K562 (cell line): ENCODE measurements around the gene PRDX1. TPM values are rescaled to one million over a fixed set of nuclear protein-coding genes. Genes with fewer than 3 reads are reported as not detected.
A peak's percentile ranks its signal among the peaks of the same experiment; 100 is the strongest.

Experiments
- ATF7 ChIP-seq: fragments of 450-650 bp; IDR thresholded peaks from 2 replicates; pipeline ENCODE4 v1.7.1; 2014; ENCODE audit warnings: mild to moderate bottlenecking, moderate library complexity
- BRD9 ChIP-seq: fragments of 450-650 bp; IDR thresholded peaks from 2 replicates; pipeline ENCODE4 v1.6.1; 2018; ENCODE audit warnings: low read depth; ENCODE audit not compliant: partially characterized antibody
- FOXJ2 ChIP-seq: fragments of 200-800 bp; sonication (Bioruptor generic); IDR thresholded peaks from 2 replicates; pipeline ENCODE4 v1.6.1; 2016; ENCODE audit warnings: missing genetic modification characterization, missing compliant biosample characterization
- FOXM1 ChIP-seq, 2 experiments: fragments of 450-650 bp in 1 of 2; sonication (generic) in 1 of 2; formaldehyde crosslinking in 1 of 2; IDR thresholded peaks; 2 replicates each; pipeline versions ENCODE4 v1.6.1 to v1.9.0; 2017 to 2022; ENCODE audit warnings: low read depth in 2 of 2, mild to moderate bottlenecking in 2 of 2, missing genetic modification reagents in 1 of 2, moderate library complexity in 1 of 2
- LARP7 ChIP-seq: fragments of 450-650 bp; IDR thresholded peaks from 2 replicates; pipeline ENCODE4 v1.6.1; 2016
- MAX ChIP-seq: sonication (generic); formaldehyde crosslinking; IDR thresholded peaks from 2 replicates; pipeline ENCODE4 v1.9.0; 2022; ENCODE audit warnings: mild to moderate bottlenecking, missing genetic modification reagents
- MEF2D ChIP-seq: conservative IDR thresholded peaks from 2 replicates; pipeline ENCODE4 v1.6.1; 2016; ENCODE audit warnings: low read depth, missing genetic modification characterization, missing compliant biosample characterization
- MGA ChIP-seq: fragments of 450-650 bp; IDR thresholded peaks from 2 replicates; pipeline ENCODE4 v1.6.1; 2016; ENCODE audit warnings: mild to moderate bottlenecking, moderate library complexity
- MTA1 ChIP-seq: fragments of 450-650 bp; IDR thresholded peaks from 2 replicates; pipeline ENCODE4 v1.6.1; 2017; ENCODE audit warnings: borderline replicate concordance
- ZEB2 ChIP-seq: fragments of 450-650 bp; IDR thresholded peaks from 2 replicates; pipeline ENCODE4 v1.6.1; 2016
- ZNF212 ChIP-seq: fragments of 450-650 bp; formaldehyde crosslinking; IDR thresholded peaks from 2 replicates; pipeline ENCODE4 v1.4.0; 2020; ENCODE audit warnings: mild to moderate bottlenecking
- ZNF280A ChIP-seq: fragments of 450-650 bp; IDR thresholded peaks from 2 replicates; pipeline ENCODE4 v1.6.1; 2018; ENCODE audit warnings: mild to moderate bottlenecking, low read depth; ENCODE audit not compliant: partially characterized antibody
- ZNF282 ChIP-seq: sonication (generic); formaldehyde crosslinking; IDR thresholded peaks from 2 replicates; pipeline ENCODE4 v1.8.1; 2023; ENCODE audit warnings: missing genetic modification reagents
- ZNF644 ChIP-seq: fragments of 200-800 bp; sonication (Bioruptor generic); IDR thresholded peaks from 2 replicates; pipeline ENCODE4 v1.6.1; 2016; ENCODE audit warnings: low read depth, missing genetic modification characterization, missing compliant biosample characterization
- polyA plus RNA-seq, 8 experiments: library from polyadenylated mRNA; depleted of rRNA in 4 of 8; stranded (reverse) in 5 of 8; unstranded in 3 of 8; fragments of >200 nt; fragmentation: Nextera tagmentation in 2 of 8; fragmentation: Illumina TruSeq in 1 of 8; extraction: Ambion mirVana in 2 of 8; extraction: Trizol in 1 of 8; gene quantifications; 2 replicates each; pipeline versions ENCODE4 v1.2.1 to v1.2.3, GENCODE V29; 2011 to 2014; ENCODE audit warnings: inconsistent platforms in 1 of 8, missing spikeins in 1 of 8
- total RNA-seq, 7 experiments: library from RNA; depleted of rRNA in 6 of 7; stranded (reverse); fragments of >200 nt in 6 of 7; fragmentation: Illumina TruSeq in 2 of 7; extraction: Trizol in 2 of 7; gene quantifications; 2 replicates each; pipeline versions ENCODE4 v1.2.1 to v1.2.3, GENCODE V29; 2011 to 2021; ENCODE audit warnings: low replicate concordance in 1 of 7

PRDX1 gene
- total and polyA plus RNA-seq, 9 of the 15 experiments (the other 6 are each of a cell fraction or from before 2014, with no cell fraction given) = 748 to 2,388 (median 1,045) TPM

GRCh38 chr1:45522324-45523104, 830 bp upstream of the PRDX1 start (continued):
- TF ChIP-seq BRD9 = peak; percentile 51
- TF ChIP-seq ZNF282 (CRISPR knock-in tag) = no peak
- 0 out of 2 replicates have a peak, but pooled peaks have one; percentile 24 for TF ChIP-seq MEF2D (tag)
- TF ChIP-seq ZNF280A = no peak
- TF ChIP-seq LARP7 = no peak
- TF ChIP-seq ZNF644 = no peak
- 0 out of 2 replicates have a peak, but pooled peaks have one; percentile 9 for TF ChIP-seq FOXJ2 (tag)
- TF ChIP-seq MTA1 = no peak
- TF ChIP-seq ATF7 = peak; percentile 13; the same call in 1 of the 2 replicates
- TF ChIP-seq MAX = 0 out of 2 replicates have a peak, but pooled peaks have one; percentile 30
- TF ChIP-seq ZNF212 (CRISPR knock-in tag) = 0 out of 2 replicates have a peak, but pooled peaks have one; percentile 4
- peak; percentile 40; the same call in 1 of the 2 replicates for TF ChIP-seq ZEB2
- peak; percentile 41 for TF ChIP-seq MGA
- 0 out of 2 replicates have a peak, but pooled peaks have one; percentile 9 for TF ChIP-seq FOXM1 (IDR thresholded peaks at IDR 0.05; ENCODE audit: low read depth)
- TF ChIP-seq FOXM1 (CRISPR knock-in tag; IDR thresholded peaks at IDR 0.05; ENCODE audit: low read depth) = no peak
